Transverse colon (tissue), 4 donors: ENCODE measurements around the gene IGDCC3.

ENCODE experiments used
- CTCF ChIP-seq, 5 experiments: fragments of 200-600 bp in 3 of 5; fragments of 450-650 bp in 2 of 5; sonication (generic) in 3 of 5; IDR thresholded peaks; 1 replicate in 2 of 5; 2 replicates in 3 of 5; pipeline ENCODE4 v1.5.1; 2016 to 2017; ENCODE audit warnings: antibody characterized with exemption in 5 of 5, inconsistent platforms in 3 of 5, mild to moderate bottlenecking in 2 of 5, moderate library complexity in 1 of 5
- EP300 ChIP-seq: sonication (generic); formaldehyde crosslinking; IDR thresholded peaks from one replicate; pipeline ENCODE4 v1.6.1; 2017; ENCODE audit warnings: antibody characterized with exemption, low read depth
- POLR2A ChIP-seq: fragments of 450-650 bp; IDR thresholded peaks from one replicate; pipeline ENCODE4 v1.6.1; 2016; ENCODE audit warnings: antibody characterized with exemption, mild to moderate bottlenecking, moderate library complexity
- POLR2AphosphoS5 ChIP-seq, 3 donors: sonication (generic); formaldehyde crosslinking; IDR thresholded peaks; one replicate each; pipeline ENCODE4 v1.6.1; 2016; ENCODE audit warnings: antibody characterized with exemption in 3 of 3

DNA sequence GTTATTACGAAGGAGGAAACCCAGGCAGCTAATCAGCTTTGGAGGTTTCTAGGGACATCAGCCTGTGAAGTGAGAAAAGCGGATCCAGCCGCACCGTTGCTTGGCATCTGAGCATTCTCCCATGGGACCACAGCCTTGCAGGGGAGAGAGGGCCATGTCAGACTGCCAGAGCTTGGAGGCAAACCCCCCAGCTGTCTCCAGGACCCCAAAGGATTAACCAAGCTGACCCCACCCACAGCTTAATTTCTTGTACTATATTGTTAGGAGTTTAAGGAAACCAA, 5.1 kb downstream of the IGDCC3 start:
- TF ChIP-seq POLR2A (no peak), CTCF (IDR thresholded peaks at IDR 0.05) (no peak), POLR2AphosphoS5 (IDR thresholded peaks at IDR 0.05) (no peak), EP300 (no peak)
